IMR-90 (cell line): ENCODE measurements around the gene DOCK9. TPM values are rescaled to one million over a fixed set of nuclear protein-coding genes. Genes with fewer than 3 reads are reported as not detected.

Experiments
- ATAC-seq: fragments of 200-7000 bp; cut with Tn5 transposase; 2 replicates; pipeline ENCODE4 v1.9.1; 2020; ENCODE audit warnings: low read depth, mild to moderate bottlenecking, moderate library complexity
- BruUV-seq: library from RNA; stranded (reverse); fragments of 400-500 nt; replicated peaks from 2 replicates; lab custom pipeline; 2021; lab: Mats Ljungman, UMichigan
- CTCF ChIA-PET: fragments of 300-600 bp; formaldehyde crosslinking; extraction: SDS; loops from one replicate; lab custom pipeline; 2021; ENCODE audit warnings: antibody characterized with exemption; lab: Yijun Ruan, JAX
- POLR2A ChIA-PET: fragments of 300-600 bp; sonication (Branson Sonifier 250); formaldehyde crosslinking; loops from one replicate; lab custom pipeline; 2022; ENCODE audit warnings: antibody characterized with exemption; ENCODE audit not compliant: unreplicated experiment; lab: Charles Lee
- DNase-seq: peaks from one replicate; pipeline ENCODE4 v3.0.0; 2013
- H2AFZ ChIP-seq: replicated peaks from 2 replicates; pipeline ENCODE3; 2013; ENCODE audit warnings: low read length, mild to moderate bottlenecking; ENCODE audit not compliant: poor library complexity
- H2AK5ac ChIP-seq: 2 replicates; pipeline ENCODE4 v1.6.1; 2013; ENCODE audit warnings: low read depth, low read length, inconsistent platforms
- H2AK9ac ChIP-seq: replicated peaks from 2 replicates; pipeline ENCODE3; 2013; ENCODE audit warnings: mild to moderate bottlenecking, low read depth, low read length, moderate library complexity; ENCODE audit not compliant: poor library complexity
- H2BK120ac ChIP-seq: 2 replicates; pipeline ENCODE4 v1.6.1; 2013; ENCODE audit warnings: low read depth, low read length, inconsistent platforms
- H2BK15ac ChIP-seq: 3 replicates; pipeline ENCODE4 v1.6.1; 2013; ENCODE audit warnings: low read depth, low read length, inconsistent platforms
- H2BK20ac ChIP-seq: 2 replicates; pipeline ENCODE4 v1.6.1; 2013; ENCODE audit warnings: low read depth, mild to moderate bottlenecking, inconsistent platforms, low read length, moderate library complexity
- H2BK5ac ChIP-seq: 2 replicates; pipeline ENCODE4 v1.6.1; 2013; ENCODE audit warnings: mild to moderate bottlenecking, low read depth, low read length, inconsistent platforms; ENCODE audit not compliant: poor library complexity, severe bottlenecking
- H3K14ac ChIP-seq: replicated peaks from 2 replicates; pipeline ENCODE4 v1.6.1; 2013; ENCODE audit warnings: low read depth, low read length, inconsistent platforms
- H3K18ac ChIP-seq: 2 replicates; pipeline ENCODE4 v1.6.1; 2013; ENCODE audit warnings: low read depth, low read length, control low read depth
- H3K23ac ChIP-seq: 2 replicates; pipeline ENCODE4 v1.6.1; 2013; ENCODE audit warnings: low read depth, low read length, inconsistent platforms
- H3K27ac ChIP-seq: 2 replicates; pipeline ENCODE4 v1.5.1; 2013; ENCODE audit warnings: mild to moderate bottlenecking, control low read depth, low read length; ENCODE audit not compliant: insufficient read depth
- H3K27me3 ChIP-seq: 2 replicates; pipeline ENCODE4 v1.6.1; 2013; ENCODE audit warnings: low read length; ENCODE audit not compliant: control insufficient read depth, insufficient read depth
- H3K36me3 ChIP-seq: 2 replicates; pipeline ENCODE4 v1.6.1; 2013; ENCODE audit warnings: low read length, mixed read lengths; ENCODE audit not compliant: control insufficient read depth, insufficient read depth
- H3K4ac ChIP-seq: 2 replicates; pipeline ENCODE4 v1.6.1; 2013; ENCODE audit warnings: low read depth, low read length, inconsistent platforms
- H3K4me1 ChIP-seq: 2 replicates; pipeline ENCODE4 v1.6.1; 2013; ENCODE audit warnings: low read length, mixed read lengths; ENCODE audit not compliant: control insufficient read depth, insufficient read depth
- H3K4me2 ChIP-seq: 2 replicates; pipeline ENCODE4 v1.6.1; 2013; ENCODE audit warnings: low read depth, mild to moderate bottlenecking, control low read depth, low read length, moderate library complexity
- H3K4me3 ChIP-seq: 2 replicates; pipeline ENCODE4 v1.5.1; 2013; ENCODE audit warnings: low read depth, mild to moderate bottlenecking, control low read depth, low read length, moderate library complexity; ENCODE audit not compliant: insufficient read depth
- H3K56ac ChIP-seq: 2 replicates; pipeline ENCODE4 v1.6.1; 2013; ENCODE audit warnings: low read length, inconsistent platforms; ENCODE audit not compliant: insufficient read depth; ENCODE audit errors: extremely low read depth
- H3K79me1 ChIP-seq, 2 experiments: 2 replicates each; pipeline ENCODE4 v1.6.1; 2013; ENCODE audit warnings: low read length in 2 of 2, inconsistent platforms in 1 of 2, low read depth in 1 of 2
- H3K9ac ChIP-seq: 2 replicates; pipeline ENCODE4 v1.6.1; 2013; ENCODE audit warnings: low read depth, low read length, control low read depth
- H3K9me1 ChIP-seq: 2 replicates; pipeline ENCODE4 v1.6.1; 2013; ENCODE audit warnings: low read length, inconsistent platforms; ENCODE audit not compliant: insufficient read depth
- H3K9me3 ChIP-seq: 2 replicates; pipeline ENCODE4 v1.6.1; 2013; ENCODE audit warnings: low read length; ENCODE audit not compliant: control insufficient read depth, insufficient read depth
- H4K20me1 ChIP-seq: 2 replicates; pipeline ENCODE4 v1.6.1; 2013; ENCODE audit warnings: low read length, inconsistent platforms; ENCODE audit not compliant: insufficient read depth
- H4K5ac ChIP-seq: 2 replicates; pipeline ENCODE4 v1.6.1; 2013; ENCODE audit warnings: mild to moderate bottlenecking, low read depth, low read length, control low read depth
- H4K8ac ChIP-seq, 2 experiments: 2 replicates each; pipeline ENCODE4 v1.6.1; 2013; ENCODE audit warnings: low read depth in 2 of 2, low read length in 2 of 2, control low read depth in 1 of 2, inconsistent platforms in 1 of 2
- H4K91ac ChIP-seq: 2 replicates; pipeline ENCODE4 v1.6.1; 2013; ENCODE audit warnings: low read depth, low read length, inconsistent platforms; ENCODE audit not compliant: insufficient read depth
- FOS ChIP-seq: fragments of 150-350 bp; IDR thresholded peaks from 2 replicates; pipeline ENCODE4 v1.6.1; 2016; ENCODE audit warnings: low read depth, low read length
- MAZ ChIP-seq: IDR thresholded peaks from 2 replicates; pipeline ENCODE4 v1.6.1; 2012; ENCODE audit warnings: low read depth, mild to moderate bottlenecking, low read length, improper control_type of control experiment, moderate library complexity, borderline replicate concordance
- RCOR1 ChIP-seq: IDR thresholded peaks from 2 replicates; pipeline ENCODE4 v1.6.1; 2012; ENCODE audit warnings: mild to moderate bottlenecking, low read length, improper control_type of control experiment; ENCODE audit not compliant: insufficient replicate concordance
- WGBS, 2 experiments: methylation state at CpG; one replicate each; pipeline versions ENCODE4 v1.1.5 to v1.1.7; 2013; ENCODE audit warnings: missing lambda C conversion rate in 2 of 2; ENCODE audit not compliant: insufficient read length in 1 of 2; ENCODE audit errors: extremely low coverage in 2 of 2; 5-methylcytosine and 5-hydroxymethylcytosine counted together
- dilution Hi-C: fragments of 300-500 bp; cut with HindIII; formaldehyde crosslinking; loops from one replicate; pipeline ENCODE4 v1.14.3; 2018; ENCODE audit warnings: low sequenced_read_pairs; ENCODE audit not compliant: unreplicated experiment
- in situ Hi-C: fragments of 300-500 bp; cut with MboI; formaldehyde crosslinking; loops from 3 replicates; pipeline ENCODE4 v1.14.3; 2019; ENCODE audit warnings: low sequenced_read_pairs, inconsistent platforms, mixed read lengths
- intact Hi-C: fragments of 100-400 bp; cut with micrococcal nuclease; formaldehyde crosslinking; loops from 2 replicates; pipeline ENCODE4 v1.10.0; 2022
- polyA plus RNA-seq, 3 experiments: library from polyadenylated mRNA; depleted of rRNA; stranded (reverse); fragments of >200 nt; gene quantifications; 2 replicates each; pipeline ENCODE4 v1.2.3, GENCODE V29; 2012; ENCODE audit warnings: low replicate concordance in 1 of 3
- total RNA-seq: library from RNA; depleted of rRNA; stranded (reverse); fragments of >200 nt; gene quantifications from 2 replicates; pipeline ENCODE4 v1.2.3, GENCODE V29; 2012
- TF ChIP-seq, protein P1 (sequence below): conservative IDR thresholded peaks from 2 replicates; pipeline ENCODE4 v1.5.1; 2012; ENCODE audit warnings: mild to moderate bottlenecking, low read depth, low read length, improper control_type of control experiment

DOCK9 gene
- total and polyA plus RNA-seq, 2 of the 4 experiments (the other 2 are of a cell fraction) = 4.8 to 7.2 TPM

DNA sequence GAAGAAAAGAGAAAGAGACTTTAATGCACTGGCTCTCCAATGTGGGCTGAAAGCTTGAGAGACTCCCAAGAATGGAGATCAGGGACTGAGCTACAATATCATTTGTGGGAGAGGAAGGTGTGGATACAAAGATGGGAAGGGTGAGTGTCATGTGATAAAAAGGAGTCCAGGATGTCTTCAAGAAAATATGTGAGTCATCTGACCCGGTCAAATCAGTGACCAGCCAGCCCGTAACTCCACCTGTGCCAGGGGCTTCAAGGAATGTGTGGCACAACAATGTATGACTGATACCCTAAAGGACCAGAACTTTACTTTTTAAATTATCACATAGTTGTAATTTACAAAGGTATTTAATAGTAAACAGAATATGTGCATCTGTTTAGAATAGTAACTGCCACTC lies 97.2 kb downstream of the DOCK9 start:
- H4K20me1 ChIP-seq = no peaks in the 10 kb centered on the region
- no peak overlapping the region for H2BK5ac ChIP-seq
- DNase-seq (no peak), ATAC-seq (no peak)
- BruUV-seq = no TSS peak
- H3K56ac ChIP-seq = no peak overlapping the region
- H2AK9ac ChIP-seq = no peak overlapping the region
- H3K36me3 ChIP-seq = 0 out of 2 replicates have a peak, but pooled peaks cover 2% of the 10 kb centered on the region
- no peak overlapping the region for H4K91ac ChIP-seq
- no peak overlapping the region for H3K23ac ChIP-seq
- no peak overlapping the region for H3K18ac ChIP-seq
- H3K14ac ChIP-seq = no peak overlapping the region
- POLR2A ChIA-PET = no interaction called here
- H3K4me3 ChIP-seq = no peak overlapping the region
- no peak overlapping the region for H2BK20ac ChIP-seq
- H2AFZ ChIP-seq = no peak overlapping the region
- no peak overlapping the region for H3K27ac ChIP-seq
- no peak overlapping the region for H4K8ac ChIP-seq
- H3K4me2 ChIP-seq = no peak overlapping the region
- no peaks in the 10 kb centered on the region for H3K9me3 ChIP-seq
- no peaks in the 10 kb centered on the region for H3K27me3 ChIP-seq
- TF ChIP-seq, protein P1, sequence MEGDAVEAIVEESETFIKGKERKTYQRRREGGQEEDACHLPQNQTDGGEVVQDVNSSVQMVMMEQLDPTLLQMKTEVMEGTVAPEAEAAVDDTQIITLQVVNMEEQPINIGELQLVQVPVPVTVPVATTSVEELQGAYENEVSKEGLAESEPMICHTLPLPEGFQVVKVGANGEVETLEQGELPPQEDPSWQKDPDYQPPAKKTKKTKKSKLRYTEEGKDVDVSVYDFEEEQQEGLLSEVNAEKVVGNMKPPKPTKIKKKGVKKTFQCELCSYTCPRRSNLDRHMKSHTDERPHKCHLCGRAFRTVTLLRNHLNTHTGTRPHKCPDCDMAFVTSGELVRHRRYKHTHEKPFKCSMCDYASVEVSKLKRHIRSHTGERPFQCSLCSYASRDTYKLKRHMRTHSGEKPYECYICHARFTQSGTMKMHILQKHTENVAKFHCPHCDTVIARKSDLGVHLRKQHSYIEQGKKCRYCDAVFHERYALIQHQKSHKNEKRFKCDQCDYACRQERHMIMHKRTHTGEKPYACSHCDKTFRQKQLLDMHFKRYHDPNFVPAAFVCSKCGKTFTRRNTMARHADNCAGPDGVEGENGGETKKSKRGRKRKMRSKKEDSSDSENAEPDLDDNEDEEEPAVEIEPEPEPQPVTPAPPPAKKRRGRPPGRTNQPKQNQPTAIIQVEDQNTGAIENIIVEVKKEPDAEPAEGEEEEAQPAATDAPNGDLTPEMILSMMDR = no peak
- TF ChIP-seq FOS (no peak), MAZ (no peak), RCOR1 (no peak)
- H3K4me1 ChIP-seq = no peaks in the 10 kb centered on the region
- H4K5ac ChIP-seq = no peak overlapping the region
- no peak overlapping the region for H3K9ac ChIP-seq
- H2BK15ac ChIP-seq = no peak overlapping the region
- in situ Hi-C loops = no loop called here
- H3K4ac ChIP-seq = no peak overlapping the region
- dilution Hi-C loops = no loop called here
- CTCF ChIA-PET = no interaction called here
- peaks cover 3% of the 10 kb centered on the region for H3K9me1 ChIP-seq
- no peak overlapping the region for H2AK5ac ChIP-seq
- H3K79me1 ChIP-seq = no peaks in the 10 kb centered on the region
- no CpG with 5 or more reads among the region's 2 CpGs for WGBS, 2 experiments
- H2BK120ac ChIP-seq = no peak overlapping the region
- intact Hi-C loops = no loop called here
